Measurements from ENCODE around the gene SLC44A2. TPM values are rescaled to one million over a fixed set of nuclear protein-coding genes. Genes with fewer than 3 reads are reported as not detected.

SLC44A2 gene
- total and polyA plus RNA-seq, 10 of the 15 experiments (the other 5 are each of a cell fraction or from before 2014, with no cell fraction given), result 3.0 to 51.3 (median 26.8) TPM

DNA sequence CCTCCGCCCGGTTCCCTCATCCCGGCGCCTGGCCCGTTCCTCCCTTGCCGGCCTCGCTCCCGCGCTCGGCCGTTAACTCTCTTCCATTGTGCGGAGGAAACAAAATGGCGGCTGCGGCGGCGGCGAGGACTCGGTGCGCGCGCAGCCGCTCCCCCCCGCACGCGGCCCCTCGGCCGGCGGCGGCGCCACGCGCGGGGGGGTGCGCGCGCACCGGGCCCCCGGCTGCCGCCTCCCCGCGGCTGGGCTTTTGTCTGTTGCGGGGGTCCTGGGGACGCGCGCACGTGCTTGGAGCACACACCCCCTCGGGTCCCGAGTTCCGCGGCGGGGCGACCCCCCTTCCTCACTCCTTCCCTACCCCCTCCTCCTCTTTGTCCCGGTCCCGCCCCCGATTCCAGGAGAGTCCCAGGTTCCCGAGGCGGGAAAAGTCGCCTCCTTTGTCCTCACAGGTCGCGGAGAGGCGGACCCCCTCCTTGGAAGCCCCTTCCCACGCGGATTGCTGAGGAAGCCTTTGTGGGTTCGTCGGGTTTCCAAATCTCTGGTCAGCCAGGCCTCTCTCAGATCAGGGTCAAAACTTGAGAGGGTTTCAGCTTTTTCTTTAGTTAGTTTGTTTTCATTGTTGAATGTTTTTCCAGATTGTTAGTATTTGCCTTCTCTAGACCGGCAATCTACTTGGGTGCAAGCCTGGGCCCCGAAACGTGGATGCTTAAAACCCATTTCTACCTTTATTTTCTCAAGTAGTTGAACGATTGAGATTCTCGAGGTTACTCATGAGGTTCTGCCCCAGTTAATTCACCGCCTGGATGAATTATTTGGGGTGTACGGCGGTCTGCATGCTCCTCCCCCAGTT is 29.5 kb downstream of the SLC44A2 start (continued):
- TF ChIP-seq, protein P1, sequence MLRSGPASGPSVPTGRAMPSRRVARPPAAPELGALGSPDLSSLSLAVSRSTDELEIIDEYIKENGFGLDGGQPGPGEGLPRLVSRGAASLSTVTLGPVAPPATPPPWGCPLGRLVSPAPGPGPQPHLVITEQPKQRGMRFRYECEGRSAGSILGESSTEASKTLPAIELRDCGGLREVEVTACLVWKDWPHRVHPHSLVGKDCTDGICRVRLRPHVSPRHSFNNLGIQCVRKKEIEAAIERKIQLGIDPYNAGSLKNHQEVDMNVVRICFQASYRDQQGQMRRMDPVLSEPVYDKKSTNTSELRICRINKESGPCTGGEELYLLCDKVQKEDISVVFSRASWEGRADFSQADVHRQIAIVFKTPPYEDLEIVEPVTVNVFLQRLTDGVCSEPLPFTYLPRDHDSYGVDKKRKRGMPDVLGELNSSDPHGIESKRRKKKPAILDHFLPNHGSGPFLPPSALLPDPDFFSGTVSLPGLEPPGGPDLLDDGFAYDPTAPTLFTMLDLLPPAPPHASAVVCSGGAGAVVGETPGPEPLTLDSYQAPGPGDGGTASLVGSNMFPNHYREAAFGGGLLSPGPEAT (IDR thresholded peaks at IDR 0.05; ENCODE audit: low read depth), result no peak
- no peak for TF ChIP-seq CBX5 (IDR thresholded peaks at IDR 0.05; ENCODE audit: low read depth)
- peak; percentile 77 for TF ChIP-seq TAF1 (IDR thresholded peaks at IDR 0.05; ENCODE audit: borderline replicate concordance, low read depth, low read length)
- no peak for TF ChIP-seq ZNF274 (IDR thresholded peaks at IDR 0.05; ENCODE audit: insufficient read depth, insufficient read length)
- TF ChIP-seq, protein P2, sequence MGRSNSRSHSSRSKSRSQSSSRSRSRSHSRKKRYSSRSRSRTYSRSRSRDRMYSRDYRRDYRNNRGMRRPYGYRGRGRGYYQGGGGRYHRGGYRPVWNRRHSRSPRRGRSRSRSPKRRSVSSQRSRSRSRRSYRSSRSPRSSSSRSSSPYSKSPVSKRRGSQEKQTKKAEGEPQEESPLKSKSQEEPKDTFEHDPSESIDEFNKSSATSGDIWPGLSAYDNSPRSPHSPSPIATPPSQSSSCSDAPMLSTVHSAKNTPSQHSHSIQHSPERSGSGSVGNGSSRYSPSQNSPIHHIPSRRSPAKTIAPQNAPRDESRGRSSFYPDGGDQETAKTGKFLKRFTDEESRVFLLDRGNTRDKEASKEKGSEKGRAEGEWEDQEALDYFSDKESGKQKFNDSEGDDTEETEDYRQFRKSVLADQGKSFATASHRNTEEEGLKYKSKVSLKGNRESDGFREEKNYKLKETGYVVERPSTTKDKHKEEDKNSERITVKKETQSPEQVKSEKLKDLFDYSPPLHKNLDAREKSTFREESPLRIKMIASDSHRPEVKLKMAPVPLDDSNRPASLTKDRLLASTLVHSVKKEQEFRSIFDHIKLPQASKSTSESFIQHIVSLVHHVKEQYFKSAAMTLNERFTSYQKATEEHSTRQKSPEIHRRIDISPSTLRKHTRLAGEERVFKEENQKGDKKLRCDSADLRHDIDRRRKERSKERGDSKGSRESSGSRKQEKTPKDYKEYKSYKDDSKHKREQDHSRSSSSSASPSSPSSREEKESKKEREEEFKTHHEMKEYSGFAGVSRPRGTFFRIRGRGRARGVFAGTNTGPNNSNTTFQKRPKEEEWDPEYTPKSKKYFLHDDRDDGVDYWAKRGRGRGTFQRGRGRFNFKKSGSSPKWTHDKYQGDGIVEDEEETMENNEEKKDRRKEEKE (IDR thresholded peaks at IDR 0.05), result no peak
- TF ChIP-seq HDAC2 (IDR thresholded peaks at IDR 0.05), result no peak
- TF ChIP-seq ATF7 (IDR thresholded peaks at IDR 0.05; ENCODE audit: low read depth), result no peak
- TF ChIP-seq, protein P3, sequence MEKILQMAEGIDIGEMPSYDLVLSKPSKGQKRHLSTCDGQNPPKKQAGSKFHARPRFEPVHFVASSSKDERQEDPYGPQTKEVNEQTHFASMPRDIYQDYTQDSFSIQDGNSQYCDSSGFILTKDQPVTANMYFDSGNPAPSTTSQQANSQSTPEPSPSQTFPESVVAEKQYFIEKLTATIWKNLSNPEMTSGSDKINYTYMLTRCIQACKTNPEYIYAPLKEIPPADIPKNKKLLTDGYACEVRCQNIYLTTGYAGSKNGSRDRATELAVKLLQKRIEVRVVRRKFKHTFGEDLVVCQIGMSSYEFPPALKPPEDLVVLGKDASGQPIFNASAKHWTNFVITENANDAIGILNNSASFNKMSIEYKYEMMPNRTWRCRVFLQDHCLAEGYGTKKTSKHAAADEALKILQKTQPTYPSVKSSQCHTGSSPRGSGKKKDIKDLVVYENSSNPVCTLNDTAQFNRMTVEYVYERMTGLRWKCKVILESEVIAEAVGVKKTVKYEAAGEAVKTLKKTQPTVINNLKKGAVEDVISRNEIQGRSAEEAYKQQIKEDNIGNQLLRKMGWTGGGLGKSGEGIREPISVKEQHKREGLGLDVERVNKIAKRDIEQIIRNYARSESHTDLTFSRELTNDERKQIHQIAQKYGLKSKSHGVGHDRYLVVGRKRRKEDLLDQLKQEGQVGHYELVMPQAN (conservative IDR thresholded peaks at IDR 0.05), result 0 out of 2 replicates have a peak, but pooled peaks have one; percentile 24
- TF ChIP-seq LARP7 (IDR thresholded peaks at IDR 0.05), result no peak
- TF ChIP-seq KDM1A (IDR thresholded peaks at IDR 0.05; ENCODE audit: borderline replicate concordance), result no peak
- TF ChIP-seq CBX3 (IDR thresholded peaks at IDR 0.05; ENCODE audit: borderline replicate concordance, low read depth), result no peak
- no peak for TF ChIP-seq ZNF217 (IDR thresholded peaks at IDR 0.05)
- no peak; the same call in 1 of the 2 replicates for TF ChIP-seq NFIC (IDR thresholded peaks at IDR 0.05; ENCODE audit: low read depth, low read length)
- TF ChIP-seq SRF (IDR thresholded peaks at IDR 0.05; ENCODE audit: low read depth in 2 of 2, low read length in 2 of 2), result no peak
- peak; percentile 52 for TF ChIP-seq POLR2A (IDR thresholded peaks at IDR 0.05; ENCODE audit: low read depth, low read length)
- TF ChIP-seq PML (IDR thresholded peaks at IDR 0.05; ENCODE audit: low read length), result no peak
- no peak for TF ChIP-seq SUZ12 (IDR thresholded peaks at IDR 0.05; ENCODE audit: unreplicated experiment)
- no peak for TF ChIP-seq MTA2 (IDR thresholded peaks at IDR 0.05; ENCODE audit: low read depth)
- TF ChIP-seq, protein P4, sequence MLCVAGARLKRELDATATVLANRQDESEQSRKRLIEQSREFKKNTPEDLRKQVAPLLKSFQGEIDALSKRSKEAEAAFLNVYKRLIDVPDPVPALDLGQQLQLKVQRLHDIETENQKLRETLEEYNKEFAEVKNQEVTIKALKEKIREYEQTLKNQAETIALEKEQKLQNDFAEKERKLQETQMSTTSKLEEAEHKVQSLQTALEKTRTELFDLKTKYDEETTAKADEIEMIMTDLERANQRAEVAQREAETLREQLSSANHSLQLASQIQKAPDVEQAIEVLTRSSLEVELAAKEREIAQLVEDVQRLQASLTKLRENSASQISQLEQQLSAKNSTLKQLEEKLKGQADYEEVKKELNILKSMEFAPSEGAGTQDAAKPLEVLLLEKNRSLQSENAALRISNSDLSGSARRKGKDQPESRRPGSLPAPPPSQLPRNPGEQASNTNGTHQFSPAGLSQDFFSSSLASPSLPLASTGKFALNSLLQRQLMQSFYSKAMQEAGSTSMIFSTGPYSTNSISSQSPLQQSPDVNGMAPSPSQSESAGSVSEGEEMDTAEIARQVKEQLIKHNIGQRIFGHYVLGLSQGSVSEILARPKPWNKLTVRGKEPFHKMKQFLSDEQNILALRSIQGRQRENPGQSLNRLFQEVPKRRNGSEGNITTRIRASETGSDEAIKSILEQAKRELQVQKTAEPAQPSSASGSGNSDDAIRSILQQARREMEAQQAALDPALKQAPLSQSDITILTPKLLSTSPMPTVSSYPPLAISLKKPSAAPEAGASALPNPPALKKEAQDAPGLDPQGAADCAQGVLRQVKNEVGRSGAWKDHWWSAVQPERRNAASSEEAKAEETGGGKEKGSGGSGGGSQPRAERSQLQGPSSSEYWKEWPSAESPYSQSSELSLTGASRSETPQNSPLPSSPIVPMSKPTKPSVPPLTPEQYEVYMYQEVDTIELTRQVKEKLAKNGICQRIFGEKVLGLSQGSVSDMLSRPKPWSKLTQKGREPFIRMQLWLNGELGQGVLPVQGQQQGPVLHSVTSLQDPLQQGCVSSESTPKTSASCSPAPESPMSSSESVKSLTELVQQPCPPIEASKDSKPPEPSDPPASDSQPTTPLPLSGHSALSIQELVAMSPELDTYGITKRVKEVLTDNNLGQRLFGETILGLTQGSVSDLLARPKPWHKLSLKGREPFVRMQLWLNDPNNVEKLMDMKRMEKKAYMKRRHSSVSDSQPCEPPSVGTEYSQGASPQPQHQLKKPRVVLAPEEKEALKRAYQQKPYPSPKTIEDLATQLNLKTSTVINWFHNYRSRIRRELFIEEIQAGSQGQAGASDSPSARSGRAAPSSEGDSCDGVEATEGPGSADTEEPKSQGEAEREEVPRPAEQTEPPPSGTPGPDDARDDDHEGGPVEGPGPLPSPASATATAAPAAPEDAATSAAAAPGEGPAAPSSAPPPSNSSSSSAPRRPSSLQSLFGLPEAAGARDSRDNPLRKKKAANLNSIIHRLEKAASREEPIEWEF (IDR thresholded peaks at IDR 0.05; ENCODE audit: insufficient replicate concordance, low read depth, low read length), result no peak
- no peak for TF ChIP-seq IKZF2 (IDR thresholded peaks at IDR 0.05)
